Stimulated activated CD4-positive, alpha-beta T cell treated with anti-CD3 and anti-CD28 coated beads, Interleukin-12 subunit alpha, Interleukin-12 subunit beta, amount 100 ng/mL, for 4 hours (primary cell): ENCODE results near the gene NMBR.
"Not testable (repeated sequence)": the region's sequence is repeated elsewhere in the genome, so short reads cannot be mapped to it uniquely, and the experiment has no call there.

Source experiments
- DNase-seq: peaks from one replicate; pipeline ENCODE4 v3.0.0-alpha.2; 2020

NMBR gene

DNA sequence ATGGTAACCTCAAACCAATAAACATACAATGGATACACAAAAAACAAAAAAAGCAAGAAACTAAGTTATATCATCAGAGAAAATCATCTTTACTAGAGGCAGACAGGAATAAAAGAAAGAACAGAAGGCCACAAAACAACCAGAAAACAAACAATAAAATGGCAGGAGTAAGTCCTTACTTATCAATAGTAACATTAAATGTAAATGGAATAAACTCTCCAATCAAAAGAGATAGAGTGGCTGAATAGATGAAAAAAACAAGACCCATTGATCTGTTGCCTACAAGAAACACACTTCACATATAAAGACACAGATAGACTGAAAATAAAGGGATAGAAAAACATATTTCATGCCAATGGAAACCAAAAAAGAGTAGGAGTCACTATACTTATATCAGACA lies 95.5 kb downstream of the NMBR start:
- no peak for DNase-seq

DNA sequence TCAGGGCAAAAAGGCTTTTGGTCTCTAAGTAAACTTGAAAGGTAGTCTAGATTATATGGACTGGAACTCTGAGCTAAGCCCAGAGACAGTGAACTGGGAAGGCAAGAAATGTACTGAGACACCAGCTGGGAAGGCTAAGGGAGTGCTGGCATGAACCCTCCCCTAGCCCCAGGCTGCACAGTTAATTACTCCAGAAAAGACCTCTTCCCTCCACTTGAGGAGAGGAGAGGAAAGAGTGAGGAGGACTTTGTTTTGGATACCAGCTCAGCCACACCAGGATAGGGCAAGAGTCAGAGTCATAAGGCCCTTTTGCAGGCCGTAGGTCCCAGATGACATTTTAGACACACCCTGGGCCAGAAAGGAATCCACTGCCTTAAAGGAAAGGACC lies 98.3 kb downstream of the NMBR start:
- DNase-seq = no peak

DNA sequence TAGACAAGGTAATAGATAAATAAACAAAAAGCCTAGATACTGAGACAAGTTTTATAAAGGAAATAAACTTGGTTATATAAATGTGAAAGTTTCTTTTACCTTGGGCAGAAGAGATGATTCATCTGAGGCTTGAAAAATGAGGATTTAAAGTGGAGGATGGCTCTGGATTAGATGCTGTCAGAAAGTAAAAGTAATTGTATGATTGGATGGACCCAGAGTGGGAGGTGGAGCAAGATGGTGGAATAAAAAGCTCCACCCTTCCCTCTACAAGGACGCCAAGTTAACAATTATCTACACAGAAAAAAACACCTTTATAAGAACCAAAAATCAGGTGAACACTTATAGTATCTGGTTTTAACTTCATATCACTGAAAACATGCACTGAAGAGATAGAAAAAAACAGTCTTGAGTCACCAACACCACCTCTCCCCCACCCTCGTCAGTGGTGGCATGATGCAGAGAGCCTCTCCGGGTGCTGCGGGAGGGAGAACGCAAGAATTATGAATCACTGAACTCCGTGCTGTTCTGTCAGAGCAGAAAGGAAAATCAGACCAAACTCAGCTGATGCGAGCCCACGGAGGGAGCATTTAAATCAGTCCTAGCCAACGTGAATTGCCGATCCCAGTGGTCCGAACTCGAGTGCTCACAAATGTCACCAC lies 98.9 kb downstream of the NMBR start:
- no peak for DNase-seq

DNA sequence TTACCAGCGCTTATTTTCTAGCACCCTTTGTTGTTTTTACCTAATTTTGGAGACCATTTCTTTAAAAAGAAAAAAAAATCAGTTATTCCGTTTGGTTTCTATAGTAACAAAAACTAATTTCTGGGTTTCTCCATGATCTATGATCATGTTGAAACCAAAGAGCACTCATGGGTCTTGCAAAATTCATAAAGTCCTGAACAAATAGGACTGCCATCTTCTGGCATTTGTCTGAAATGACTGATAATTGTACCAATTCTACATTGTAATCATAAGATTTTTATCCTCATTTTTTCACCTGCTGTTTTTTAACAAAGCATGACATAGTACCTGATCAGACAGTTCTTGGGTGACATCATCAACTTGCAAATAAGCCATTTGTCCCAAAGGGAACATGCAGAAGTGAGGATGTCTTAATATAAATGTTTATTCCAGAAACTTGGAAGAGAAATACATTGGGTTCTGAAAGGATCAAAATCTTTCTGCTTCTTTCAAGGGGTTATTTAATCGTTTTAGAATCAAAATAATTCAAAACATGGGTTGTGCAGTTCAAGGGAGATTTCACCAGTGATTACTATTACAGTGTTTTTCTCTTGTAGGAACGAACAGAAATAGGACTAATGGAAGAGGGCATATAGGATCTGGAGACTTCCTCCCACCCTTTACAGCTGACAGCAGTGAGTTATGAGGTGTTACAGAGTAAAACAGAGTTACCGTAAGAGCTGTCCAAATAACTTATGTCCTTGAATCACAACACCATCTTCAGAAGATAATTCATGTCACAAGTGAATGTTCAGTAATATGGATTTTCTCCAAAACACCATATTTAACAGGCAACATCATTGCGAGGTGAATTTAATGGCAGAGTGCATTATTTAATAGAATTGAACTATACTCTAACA lies 101.3 kb downstream of the NMBR start:
- no peak for DNase-seq

DNA sequence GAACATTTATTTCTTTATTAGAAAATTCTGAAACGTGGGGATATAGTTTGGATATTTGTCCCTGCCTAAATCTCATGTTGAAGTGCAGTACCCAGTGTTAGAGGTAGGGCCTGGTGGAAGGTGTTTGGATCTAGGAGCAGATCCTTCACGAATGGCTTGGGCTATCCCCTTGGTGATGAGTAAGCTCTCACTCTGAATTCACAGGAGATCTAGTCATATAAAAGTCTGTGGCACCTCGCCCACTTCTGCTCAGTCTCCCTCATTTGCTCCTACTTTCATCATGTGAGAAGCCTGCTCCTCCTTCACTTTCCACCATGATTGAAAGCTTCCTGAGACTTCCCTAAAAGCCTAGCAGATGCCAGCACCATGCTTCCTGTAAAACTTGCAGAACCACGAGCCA lies 111.0 kb downstream of the NMBR start:
- no peak for DNase-seq

DNA sequence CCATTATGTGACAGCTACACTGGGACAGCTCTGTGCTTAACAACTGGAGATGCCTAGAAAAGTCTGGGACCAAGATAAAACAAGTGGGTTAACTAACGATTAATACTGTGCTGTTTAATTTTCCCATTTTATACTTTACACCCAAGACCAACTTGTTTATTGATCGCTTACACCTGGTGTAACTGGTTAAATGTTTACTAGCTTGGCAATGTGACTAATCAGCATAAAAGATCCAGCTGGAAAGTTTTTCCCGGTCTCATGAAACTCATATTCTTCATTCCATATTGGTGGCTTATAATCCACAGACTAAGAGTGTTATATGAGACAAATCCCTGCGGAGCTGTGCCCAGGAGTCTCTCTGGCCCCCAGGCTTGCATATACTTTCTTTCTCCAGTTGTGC lies 115.9 kb downstream of the NMBR start:
- DNase-seq = no peak

DNA sequence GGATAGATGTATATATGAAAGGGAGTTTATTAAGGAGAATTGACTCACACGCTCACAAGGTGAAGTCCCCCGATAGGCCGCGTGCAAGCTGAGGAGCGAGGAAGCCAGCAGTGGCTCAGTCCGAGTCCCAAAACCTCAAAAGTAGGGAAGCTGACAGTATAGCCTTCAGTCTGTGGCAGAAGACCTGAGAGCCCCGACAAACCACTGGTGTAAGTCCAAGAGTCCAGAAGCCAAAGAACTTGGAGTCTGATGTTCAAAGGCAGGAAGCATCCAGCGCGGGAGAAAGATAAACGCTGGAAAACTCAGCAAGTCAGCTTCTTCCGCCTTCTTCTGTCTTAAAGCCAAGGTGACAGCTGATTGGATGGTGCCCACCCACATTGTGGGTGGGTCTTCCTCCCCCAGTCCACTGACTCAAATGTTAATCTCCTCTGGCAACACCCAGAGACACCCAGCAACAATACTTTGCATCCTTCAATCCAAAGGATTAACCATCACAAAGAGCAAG lies 116.8 kb downstream of the NMBR start:
- no peak for DNase-seq

DNA sequence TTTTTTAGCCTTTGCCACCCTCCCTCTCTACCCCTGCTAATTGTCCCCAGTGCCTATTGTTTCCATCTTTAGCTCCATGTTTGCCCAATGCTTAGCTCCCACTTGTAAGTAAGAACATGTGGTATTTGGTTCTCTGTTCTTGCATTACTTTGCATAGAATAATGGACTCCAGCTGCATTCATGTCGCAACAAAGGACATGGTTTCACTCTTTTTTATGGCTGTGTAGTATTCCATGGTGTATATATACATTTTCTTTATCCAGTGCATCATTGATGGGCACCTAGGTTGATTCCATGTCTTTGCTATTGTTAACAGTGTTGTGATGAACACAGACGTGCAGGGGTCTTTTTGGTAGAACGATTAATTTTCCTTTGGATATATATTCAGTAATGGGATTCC lies 118.4 kb downstream of the NMBR start:
- DNase-seq = no peak

DNA sequence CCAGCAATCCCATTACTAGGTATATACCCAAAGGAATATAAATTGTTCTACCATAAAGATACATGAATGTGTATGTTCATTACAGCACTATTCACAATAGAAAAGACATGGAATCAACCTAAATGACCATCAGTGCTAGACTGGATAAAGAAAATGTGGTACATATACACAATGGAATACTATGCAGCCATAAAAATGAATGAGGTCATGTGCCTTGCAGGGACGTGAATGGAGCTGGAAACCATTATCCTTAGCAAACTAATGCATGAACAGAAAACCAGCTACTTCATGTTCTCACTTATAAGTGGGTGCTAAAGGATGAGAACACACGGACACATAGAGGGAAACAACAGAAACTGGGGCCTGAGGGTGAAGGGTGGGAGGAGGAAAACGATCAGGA lies 119.1 kb downstream of the NMBR start:
- DNase-seq = not testable (repeated sequence)

DNA sequence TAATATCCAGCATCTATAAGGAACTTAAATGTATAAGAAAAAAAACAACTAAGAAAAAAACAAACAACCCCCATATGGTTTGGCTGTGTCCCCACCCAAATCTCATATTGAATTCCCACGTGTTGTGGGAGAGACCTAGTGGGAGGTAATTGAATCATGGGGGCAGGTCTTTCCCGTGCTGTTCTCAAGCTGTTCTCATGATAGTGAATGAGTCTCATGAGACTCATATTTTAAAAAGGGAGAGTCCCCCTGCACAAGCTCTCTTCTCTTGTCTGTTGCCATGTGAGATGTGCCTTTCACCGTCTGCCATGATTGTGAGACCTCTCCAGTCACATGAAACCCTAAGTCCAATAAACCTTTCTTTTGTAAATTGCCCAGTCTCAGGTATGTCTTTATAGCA lies 119.8 kb downstream of the NMBR start:
- DNase-seq = no peak

DNA sequence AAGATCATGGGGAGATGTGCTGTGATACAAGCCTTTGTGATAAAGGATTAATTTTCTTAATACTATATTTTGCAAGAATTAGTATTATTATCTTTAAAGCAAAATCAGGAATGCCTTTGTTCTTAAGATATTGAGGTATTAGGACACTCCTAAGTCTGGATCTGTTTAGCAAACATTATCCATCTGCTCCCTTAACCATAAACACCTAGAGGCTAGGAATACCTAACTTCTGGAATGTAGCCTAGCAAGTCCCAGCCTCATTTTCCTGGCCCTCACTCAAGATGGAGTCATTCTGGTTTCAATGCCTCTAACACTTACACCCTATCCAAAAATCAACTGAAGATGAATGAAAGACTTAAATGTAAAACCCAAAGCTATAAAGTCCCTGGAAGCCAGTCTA lies 120.5 kb downstream of the NMBR start:
- no peak for DNase-seq
